Astrocyte of the cerebellum (primary cell): Measurements from ENCODE around the gene BIN2.
"Not testable (repeated sequence)": the region's sequence is repeated elsewhere in the genome, so short reads cannot be mapped to it uniquely, and the experiment has no call there.

Source experiments
- DNase-seq: peaks from one replicate; pipeline ENCODE4 v3.0.0-alpha.2; 2011; ENCODE audit warnings: low read depth
- H3K4me3 ChIP-seq: 2 replicates; pipeline ENCODE4 v1.5.1; 2011; ENCODE audit warnings: mild to moderate bottlenecking, low read depth, low read length, moderate library complexity
- in situ Hi-C: cut with HindIII; loops from 2 replicates; pipeline ENCODE4 v1.10.0; 2017; ENCODE audit warnings: low sequenced_read_pairs
- TF ChIP-seq, protein P1 (sequence below): IDR thresholded peaks from 2 replicates; pipeline ENCODE4 v1.5.1; 2012; ENCODE audit warnings: low read length, low read depth, moderate library complexity, mild to moderate bottlenecking; ENCODE audit errors: missing control alignments

BIN2 gene

GRCh38 chr12:51306507-51306906 lies 17.5 kb downstream of the BIN2 start:
- H3K4me3 ChIP-seq: no peak overlapping the region
- TF ChIP-seq, protein P1, sequence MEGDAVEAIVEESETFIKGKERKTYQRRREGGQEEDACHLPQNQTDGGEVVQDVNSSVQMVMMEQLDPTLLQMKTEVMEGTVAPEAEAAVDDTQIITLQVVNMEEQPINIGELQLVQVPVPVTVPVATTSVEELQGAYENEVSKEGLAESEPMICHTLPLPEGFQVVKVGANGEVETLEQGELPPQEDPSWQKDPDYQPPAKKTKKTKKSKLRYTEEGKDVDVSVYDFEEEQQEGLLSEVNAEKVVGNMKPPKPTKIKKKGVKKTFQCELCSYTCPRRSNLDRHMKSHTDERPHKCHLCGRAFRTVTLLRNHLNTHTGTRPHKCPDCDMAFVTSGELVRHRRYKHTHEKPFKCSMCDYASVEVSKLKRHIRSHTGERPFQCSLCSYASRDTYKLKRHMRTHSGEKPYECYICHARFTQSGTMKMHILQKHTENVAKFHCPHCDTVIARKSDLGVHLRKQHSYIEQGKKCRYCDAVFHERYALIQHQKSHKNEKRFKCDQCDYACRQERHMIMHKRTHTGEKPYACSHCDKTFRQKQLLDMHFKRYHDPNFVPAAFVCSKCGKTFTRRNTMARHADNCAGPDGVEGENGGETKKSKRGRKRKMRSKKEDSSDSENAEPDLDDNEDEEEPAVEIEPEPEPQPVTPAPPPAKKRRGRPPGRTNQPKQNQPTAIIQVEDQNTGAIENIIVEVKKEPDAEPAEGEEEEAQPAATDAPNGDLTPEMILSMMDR: no peak
- no peak for DNase-seq
- in situ Hi-C loops: no loop called here

GRCh38 chr12:51300768-51301167 lies 23.2 kb downstream of the BIN2 start:
- H3K4me3 ChIP-seq, DNase-seq, in situ Hi-C loops: not testable (repeated sequence)

- in situ Hi-C loops: no loop called here
- H3K4me3 ChIP-seq: no peak overlapping the region
- DNase-seq: no peak
- TF ChIP-seq, protein P1: no peak
These were observed 28.3 kb downstream of the BIN2 start for GRCh38 chr12:51295651-51296050.

- DNase-seq, in situ Hi-C loops, H3K4me3 ChIP-seq: not testable (repeated sequence)
These were observed 29.9 kb downstream of the BIN2 start for GRCh38 chr12:51294097-51294496.

DNA sequence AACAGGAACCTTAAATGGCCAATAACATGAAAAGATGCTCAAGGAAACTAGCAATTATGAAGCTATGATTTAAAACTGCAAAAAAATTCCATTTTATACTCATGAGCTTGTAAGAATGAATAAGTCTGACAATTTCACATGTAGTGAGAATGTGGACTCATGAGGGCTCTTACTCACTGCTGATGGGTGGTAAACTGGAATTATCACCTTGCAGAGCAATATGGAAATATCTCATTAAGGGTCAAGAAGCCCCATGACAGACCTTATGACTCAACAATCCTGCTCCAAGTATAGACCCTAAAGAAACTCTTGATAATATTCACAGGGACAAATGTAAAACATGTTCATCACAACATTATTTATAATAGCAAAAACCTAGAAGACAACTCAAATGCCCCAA lies 30.3 kb downstream of the BIN2 start:
- H3K4me3 ChIP-seq: no peak overlapping the region
- in situ Hi-C loops: no loop called here
- DNase-seq: no peak
- TF ChIP-seq, protein P1: no peak

- H3K4me3 ChIP-seq, in situ Hi-C loops, DNase-seq: not testable (repeated sequence)
These were observed 32.1 kb downstream of the BIN2 start for GRCh38 chr12:51291603-51292513.

DNA sequence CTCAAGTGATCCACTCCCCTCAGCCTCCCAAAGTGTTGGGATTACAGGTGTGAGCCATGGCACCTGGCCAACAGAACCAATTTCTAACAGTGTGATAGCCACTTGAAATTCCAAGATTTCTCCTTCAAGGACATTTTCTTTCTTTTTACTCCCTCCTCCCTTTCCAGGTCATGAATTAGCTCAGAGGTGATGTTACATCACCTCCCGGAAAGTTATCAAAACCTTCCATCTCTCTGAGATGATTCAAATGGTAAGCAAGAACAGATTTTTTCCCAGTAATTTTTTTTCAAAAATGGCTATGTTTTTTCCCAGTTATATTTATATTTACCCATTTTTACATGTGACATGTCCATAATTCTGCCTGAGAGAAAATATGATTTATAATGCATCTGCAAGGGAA lies 38.1 kb downstream of the BIN2 start:
- DNase-seq: no peak
- H3K4me3 ChIP-seq: no peak overlapping the region
- TF ChIP-seq, protein P1: no peak
- in situ Hi-C loops: no loop called here

- no peak for DNase-seq
- TF ChIP-seq, protein P1: no peak
- no peak overlapping the region for H3K4me3 ChIP-seq
- in situ Hi-C loops: no loop called here
These were observed 42.6 kb downstream of the BIN2 start for GRCh38 chr12:51281202-51281924.
